NT2/D1 (cell line): Measurements from ENCODE around the gene SLC26A6.

Source experiments
- SUZ12 ChIP-seq: IDR thresholded peaks from 2 replicates; pipeline ENCODE4 v1.6.1; 2011; ENCODE audit not compliant: insufficient read length, insufficient read depth; ENCODE audit errors: extremely low read depth
- ZNF274 ChIP-seq: IDR thresholded peaks from 2 replicates; pipeline ENCODE4 v1.6.1; 2011; ENCODE audit warnings: mild to moderate bottlenecking, low read depth, low read length

DNA sequence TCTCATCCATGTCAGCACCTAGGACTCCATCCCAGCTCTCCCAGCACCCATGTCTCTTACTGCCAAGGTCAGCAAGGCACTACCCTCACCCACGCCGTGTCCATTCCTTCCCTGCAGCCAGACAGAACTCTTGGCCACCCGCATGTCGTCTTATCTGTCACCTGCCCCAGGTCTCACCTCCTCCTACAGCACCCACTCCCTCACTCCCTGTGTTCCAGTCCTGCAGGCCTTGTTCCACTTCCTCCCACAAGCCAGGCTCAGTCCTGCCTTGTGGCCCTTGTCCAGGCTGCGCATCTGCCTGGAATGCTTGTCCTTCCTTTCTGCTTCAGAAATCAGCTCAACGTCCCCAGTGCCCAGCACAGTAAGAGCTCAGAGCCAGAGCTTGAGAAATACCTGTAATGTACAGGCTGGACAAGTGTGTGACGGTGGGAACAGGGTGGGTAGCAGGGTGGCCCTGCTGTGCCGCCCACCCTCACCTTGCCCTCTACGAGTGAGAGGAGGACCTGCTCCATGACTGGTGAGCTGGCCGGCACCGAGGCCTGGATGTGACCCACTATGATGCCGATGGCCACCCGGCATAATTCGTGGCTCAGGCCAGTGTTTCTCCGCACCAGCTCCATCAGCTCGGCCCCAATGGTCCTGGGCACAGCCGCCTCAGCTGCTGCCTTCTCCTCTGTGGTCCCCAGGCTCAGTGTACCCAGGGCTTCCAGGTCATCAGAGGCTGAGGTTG is 45.7 kb upstream of the SLC26A6 start:
- TF ChIP-seq ZNF274 (no peak), SUZ12 (no peak)
